Fibroblast of upper back skin (primary cell): ENCODE data around the gene GABARAPL2.
A peak's percentile ranks its signal among the peaks of the same experiment; 100 is the strongest.

ENCODE experiments used
- DNase-seq: peaks from one replicate; pipeline ENCODE4 v3.0.0-alpha.2; 2013

Gene GABARAPL2

DNA sequence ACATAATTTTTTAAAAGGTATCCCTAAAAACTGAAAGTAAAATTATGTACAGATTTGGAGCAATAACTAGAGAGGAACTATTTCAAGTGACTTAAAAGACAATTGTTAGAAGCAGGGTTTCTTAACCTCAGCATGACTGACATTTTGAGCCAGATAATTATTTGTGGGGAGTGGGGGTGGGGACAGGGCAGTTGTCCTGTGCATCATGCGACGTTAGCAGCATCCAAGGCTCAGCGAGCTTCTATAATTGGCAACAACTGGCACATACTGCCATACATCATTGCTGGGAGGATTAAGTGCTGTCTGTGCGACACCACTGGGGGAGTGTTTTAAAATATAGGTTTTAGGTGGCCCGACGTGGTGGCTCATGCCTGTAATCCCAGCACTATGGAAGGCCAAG lies 27.1 kb downstream of the GABARAPL2 start:
- no peak for DNase-seq

DNA sequence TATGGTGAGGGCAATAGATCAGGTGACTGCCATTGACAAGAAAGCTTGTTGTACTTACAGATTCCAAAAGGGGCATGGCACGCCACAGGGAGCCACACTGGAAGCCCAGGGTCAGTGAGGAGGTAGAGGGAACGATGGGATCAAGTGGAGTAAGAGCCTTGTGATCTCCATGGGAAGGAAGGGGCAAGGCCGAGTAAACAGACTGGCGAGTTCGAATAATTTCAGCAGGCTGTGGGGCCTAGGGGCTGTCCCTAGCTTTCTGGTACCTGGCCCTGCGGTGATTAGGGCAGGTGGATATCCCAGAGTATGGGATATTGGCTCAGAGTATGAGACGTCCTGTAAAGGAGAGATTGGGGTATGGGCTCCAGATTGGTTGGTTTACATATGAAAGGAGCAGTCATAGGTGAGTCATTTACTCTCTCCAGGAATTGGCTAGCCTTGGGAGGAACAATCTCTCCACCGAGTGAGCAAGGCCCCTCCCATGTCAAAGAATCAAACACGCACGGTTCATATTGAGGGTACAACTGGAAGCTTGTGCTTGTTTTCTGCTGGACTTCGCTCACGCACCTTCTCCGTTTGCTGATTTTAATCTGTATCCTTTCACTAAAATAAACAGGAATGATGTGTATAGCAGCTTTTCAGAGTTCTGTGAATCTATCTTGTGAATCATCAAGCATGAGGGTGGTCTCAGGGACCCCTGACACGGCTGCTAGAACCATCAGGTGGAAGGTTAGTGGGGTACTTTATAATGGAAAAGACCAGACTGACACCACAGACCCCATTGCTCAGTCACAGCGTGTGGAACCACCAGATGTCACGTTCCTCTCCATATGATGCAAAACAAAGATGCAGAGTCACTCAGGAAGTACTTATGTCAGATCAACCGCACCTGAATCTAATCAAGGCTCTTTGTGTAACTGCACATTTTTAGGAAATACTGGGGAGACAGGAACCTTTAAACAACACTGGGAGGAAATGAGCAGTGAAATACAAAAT lies 27.9 kb downstream of the GABARAPL2 start:
- peak; percentile 81 for DNase-seq

DNA sequence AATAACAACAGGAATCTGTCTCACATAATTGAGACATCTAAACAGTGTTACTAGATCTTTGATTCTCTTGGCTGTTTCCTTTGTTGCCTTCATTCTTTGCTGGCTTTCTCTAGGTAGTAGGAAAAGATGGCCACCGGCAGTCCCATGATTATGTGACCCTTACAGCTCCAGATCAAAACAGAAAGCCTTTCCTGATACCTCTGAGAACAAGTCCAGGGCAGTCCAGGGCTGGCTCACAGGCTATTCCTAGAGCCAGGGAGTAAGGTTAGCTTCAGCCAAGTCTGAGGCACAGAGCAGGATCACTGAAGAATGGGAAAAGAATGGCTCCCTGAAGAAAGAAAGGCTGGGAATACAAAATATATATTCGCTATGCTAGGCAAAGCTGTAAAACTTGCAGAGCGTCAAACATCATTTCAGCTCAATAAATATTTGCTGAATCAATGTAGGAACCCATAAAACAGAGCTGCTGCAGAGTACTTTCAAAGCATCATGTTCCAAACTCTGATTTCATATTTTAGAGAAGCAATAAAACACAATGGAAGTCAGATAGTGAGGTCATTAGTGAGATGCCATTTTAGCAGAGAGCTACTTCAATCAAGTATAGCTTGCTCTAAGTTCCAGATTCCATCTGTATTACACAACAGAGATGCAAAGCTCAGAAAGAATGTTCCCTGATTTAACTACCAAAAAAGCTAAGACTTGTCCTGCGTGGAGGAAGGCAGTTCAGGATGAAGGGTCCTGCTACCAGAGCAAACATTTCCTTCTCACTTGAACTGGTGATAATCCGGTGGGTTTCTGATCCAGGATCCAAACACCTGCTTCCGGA lies 33.5 kb downstream of the GABARAPL2 start:
- DNase-seq, result no peak

DNA sequence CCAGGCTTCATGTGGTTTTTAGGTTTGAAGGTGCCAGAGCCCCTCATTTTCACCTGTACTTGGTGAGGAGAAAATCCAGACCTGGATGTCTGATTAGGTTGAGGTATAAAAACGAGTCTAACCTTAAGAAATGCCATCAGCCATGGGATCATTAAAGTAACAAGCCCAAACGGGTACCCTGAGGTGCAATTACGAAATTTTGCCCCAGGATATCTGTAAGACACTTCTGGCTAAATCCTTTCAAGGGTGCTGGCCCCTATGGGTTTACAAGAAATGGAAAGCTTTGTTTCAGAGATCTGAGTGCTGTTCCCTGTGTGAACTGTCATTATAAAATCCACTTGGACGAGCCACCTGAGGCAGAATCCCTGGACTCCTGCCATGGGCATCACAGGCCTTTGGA lies 37.1 kb downstream of the GABARAPL2 start:
- DNase-seq, result no peak

DNA sequence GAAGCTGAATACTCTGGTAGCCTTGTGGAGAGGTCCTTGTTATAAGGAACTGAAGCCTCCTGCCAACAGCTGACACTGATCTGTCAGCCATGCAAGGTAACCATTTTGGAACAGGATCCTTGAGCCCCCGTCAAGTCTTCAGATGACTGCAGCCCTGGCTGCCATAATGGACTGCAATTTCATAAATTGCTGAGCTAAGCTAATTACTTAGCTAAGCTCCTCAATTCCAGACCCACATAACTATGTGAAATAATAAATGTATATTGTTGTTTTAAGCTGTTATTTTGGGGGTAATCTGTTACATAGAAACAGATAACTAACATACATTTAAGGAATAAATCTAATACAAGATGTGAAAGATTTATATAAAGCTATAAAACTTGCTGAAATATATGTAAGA lies 40.3 kb downstream of the GABARAPL2 start:
- no peak for DNase-seq

DNA sequence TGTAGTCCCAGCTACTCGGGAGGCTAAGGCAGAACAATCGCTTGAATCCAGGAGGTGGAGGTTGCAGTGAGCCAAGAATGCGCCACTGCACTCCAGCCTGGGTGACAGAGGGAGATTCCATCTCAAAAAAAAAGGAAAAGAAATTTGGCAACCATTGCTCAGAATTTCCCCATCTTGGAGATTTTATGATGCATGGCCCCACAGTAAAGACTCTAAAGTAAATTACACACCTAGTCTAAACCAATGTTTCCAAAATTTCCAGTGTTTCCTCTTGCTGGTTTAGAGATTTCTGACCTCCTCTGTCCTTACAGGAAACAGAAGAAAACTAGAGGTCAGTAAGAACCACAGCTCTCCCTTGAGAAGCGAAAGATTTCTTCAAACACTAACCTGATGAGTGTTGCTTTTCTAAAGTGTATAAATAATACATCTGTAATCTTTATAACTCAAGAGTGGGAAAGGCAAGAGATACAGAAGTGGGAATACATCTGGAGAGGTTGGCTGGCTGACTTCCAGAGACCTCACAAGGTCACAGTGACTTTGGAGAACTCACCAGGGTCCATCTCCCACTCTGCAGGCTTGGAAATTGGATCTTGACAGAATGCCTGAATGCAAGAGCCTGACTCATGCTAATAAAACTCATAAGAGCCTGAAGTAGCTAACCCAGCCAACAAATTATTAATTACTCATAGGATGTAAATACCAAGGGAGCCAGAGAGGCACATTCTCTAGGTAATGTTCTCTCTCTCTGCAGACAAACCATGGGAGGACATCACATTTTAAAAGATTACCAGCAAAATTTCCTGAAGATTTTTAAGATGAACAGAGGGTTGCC lies 48.1 kb downstream of the GABARAPL2 start:
- peak; percentile 74 for DNase-seq

DNA sequence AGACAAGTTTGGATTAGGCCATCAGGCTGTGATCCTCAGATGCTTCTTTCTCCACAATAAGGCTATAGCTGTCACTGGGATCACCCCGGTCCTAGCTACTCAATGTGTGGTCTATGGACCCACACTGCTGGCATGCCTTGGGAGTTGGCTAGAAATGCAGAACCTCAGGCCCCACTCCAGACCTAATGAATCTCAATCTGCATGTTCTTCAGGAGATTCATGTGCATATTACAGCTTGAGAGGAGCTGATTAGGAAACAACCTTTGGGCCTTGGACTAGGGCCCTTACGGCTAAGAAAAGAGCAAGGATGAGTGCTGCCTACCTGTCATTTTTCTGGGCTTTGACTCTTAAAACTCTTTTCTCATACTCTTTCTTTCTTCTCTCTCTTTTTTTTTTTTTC lies 49.4 kb downstream of the GABARAPL2 start:
- DNase-seq, result no peak

DNA sequence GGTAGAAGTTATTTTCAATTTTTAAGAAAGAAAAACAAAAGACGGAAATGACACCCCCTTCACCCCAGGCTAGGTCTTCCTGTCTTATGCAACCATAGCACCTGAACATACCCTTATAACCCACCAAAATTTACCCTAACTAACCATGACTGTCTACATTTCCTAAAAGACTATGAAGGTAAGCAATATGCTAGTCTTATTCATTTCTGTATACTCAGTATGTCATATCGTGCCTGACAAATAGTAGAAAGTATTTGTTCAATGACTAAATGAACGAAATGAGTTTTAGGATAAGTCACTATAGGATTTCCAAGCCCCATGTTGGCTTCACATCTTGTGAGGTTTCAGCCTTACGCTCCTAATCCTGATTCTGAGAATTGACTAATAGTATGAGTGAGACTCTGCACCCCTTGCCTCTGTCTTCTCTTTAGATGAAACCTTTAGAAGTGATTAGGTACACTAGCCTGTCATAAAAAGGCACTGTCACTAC lies 50.4 kb downstream of the GABARAPL2 start:
- DNase-seq, result no peak

DNA sequence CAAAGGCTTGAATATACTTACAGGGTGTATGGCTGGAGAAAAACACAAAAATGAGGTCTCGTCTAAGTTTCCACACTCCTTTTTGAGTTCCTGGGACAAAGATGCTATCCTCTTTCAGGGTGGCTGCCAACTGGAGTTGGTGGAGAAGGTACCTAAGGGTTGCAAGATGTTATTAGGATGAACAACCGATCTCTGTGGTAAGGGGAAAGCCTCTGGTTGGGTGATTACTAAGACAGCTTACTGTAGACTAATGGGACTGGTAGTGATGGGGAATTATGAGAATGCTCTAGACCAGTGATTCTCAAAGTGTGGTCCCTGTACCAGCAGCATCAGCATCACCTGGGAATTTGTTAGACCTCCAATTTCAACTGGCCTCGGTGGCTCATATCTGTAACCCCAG lies 50.9 kb downstream of the GABARAPL2 start:
- no peak for DNase-seq

DNA sequence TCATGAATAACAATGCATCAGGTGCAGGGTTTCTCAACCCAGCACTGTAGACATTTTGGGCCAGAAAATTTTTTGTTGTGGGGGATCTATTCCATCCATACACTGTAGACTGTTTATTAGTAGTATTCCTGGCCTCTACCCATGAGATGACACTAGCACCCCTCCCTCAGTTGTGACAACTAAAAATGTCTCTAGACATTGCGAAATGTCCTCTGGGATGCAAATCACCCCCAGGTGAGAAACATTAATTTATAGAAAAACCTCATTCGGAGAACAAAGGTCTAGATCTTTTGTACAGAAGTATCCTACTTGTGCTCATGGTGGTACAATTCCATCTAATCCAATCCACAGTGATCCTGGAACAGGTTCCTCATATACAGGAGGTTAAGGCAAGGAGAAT lies 52.6 kb downstream of the GABARAPL2 start:
- DNase-seq, result no peak

DNA sequence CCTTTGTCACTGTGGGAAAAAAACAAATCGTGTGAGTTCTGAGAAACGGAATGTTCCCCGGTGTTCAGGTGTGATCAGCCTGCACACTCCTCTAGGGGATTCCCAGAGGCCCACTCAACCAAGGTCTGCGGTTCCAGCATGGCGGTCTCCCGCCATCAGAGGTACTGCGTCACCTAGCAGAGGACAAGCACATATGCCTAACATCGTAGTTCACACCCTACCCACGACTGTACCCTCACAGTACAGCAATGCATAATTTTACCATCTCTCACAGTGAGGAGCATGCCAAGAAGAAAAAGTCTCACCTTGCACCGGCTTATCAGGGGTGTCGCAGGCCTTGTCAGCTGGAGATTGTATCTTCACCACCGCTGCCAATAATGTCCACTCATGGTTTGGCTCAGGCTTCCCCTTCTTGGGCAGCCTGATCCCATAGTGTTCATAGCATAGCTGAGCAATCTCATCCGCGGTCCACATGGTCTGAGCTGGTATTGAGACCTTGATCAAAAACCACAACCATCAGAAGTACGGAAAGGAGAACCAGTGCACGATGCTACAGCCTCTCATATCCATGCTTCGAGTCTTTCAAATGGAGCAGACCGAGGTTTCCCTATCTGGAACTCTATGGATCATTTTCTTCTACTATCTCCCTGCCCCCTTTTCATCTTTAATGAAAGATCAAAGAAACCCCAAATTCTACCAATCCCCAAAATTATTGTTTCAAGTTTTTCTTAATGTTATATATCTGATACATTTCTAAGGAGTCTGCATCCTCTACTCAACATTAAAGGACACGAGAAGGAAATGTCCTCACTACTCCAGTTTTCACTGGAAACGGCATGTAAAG lies 54.4 kb downstream of the GABARAPL2 start:
- DNase-seq, result no peak

DNA sequence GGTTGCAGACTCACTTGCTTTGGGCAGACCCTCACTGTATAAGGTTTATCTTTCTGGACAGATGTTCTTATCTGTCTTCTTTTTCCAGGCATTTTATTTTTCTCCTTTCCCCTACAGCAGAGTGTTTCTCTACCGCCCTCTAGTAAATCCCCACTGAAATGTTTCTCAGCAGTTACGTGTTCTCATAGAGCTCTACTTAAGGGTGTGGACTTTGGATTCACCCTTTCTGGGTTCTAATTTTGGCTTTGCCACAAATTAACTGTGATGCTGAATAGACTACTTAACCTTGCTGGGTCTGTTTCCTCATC lies 54.9 kb downstream of the GABARAPL2 start:
- DNase-seq, result peak; percentile 37

DNA sequence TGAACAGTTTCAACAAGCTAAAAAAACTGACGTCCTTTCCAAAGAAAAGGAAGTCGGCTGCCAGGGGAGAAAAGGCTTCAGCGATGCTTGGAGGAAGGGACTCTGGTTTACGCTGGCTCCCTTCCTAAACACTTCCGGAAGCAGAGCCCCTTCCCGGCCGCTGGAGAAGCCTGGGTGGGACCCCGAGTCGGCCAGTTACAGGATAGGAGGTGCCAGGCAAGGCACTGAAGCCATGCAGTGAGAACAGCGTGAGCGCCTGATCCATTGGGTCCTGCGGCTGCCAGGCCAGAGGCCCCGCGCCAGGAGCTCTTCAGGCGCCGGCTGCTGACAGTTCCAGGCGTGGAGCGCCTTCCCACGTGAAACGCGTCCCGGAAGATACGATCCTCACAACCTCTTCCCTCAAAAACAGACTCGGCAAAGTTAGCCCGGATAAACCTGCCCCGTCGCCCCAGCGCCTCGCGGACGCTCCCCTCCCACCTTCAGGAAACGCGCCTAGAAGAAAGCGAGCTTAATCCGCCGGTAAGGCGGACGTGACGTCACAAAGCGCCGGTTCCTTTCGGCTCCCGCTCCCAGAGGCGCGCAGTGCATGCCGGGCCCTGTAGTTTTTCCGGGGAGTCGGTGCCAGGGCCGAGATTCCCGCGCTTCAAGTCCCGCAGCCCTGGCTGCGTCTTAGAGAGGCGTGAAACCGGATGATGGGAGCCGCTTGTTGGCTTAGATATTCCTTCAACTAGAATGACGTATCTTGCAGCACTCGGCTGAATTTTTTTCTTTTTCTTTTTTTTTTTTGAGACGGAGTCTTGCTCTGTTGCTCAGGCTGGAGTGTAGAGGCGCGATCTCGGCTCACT lies 56.8 kb downstream of the GABARAPL2 start, which contains the start of gene ADAT1:
TSS of gene ADAT1 (minus strand) at position 521 of the 845 bp plus-strand sequence. CDS start 2,482 bp downstream, outside the sequence.
- peak; percentile 98 for DNase-seq

DNA sequence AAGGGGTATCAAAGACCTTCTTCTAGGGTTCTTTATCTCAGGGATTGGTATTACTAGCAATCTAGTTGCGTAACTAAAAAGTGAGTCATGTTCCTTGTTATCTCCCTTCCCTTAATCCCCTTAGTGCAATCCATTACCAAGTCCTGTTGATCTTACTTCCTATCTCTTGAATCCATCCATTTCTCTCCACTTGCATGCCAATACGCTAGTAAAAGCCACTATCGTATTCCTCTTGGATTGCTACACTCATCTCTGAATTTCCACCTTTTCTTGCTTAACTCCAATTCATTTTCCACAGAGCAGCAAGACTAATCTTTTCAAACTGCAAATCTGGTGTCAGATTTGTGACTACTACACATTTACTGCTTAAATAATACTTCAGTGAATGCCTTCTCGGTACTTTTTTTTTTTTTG lies 58.7 kb downstream of the GABARAPL2 start:
- DNase-seq, result peak; percentile 28

DNA sequence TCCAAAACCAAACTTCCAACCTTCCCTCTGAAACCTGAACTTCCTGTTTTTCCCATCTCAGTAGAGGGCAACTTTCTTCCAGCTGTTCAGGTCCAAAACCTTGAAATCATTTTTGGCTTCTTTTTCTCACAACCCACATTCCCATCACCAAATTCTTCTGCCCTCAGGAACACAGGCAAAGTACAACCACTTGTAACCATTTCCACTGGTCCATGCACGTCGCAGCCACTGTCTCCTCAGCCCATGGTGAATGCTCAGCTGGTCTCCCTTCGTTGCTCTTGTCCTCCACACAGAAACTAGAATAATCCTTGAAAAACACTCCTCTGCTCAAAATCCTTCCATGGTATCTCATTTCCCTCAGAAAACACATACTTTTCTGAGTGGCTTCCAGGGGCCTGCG lies 60.6 kb downstream of the GABARAPL2 start:
- DNase-seq, result no peak
